ENCODE data around the gene ZNF281.

DNA sequence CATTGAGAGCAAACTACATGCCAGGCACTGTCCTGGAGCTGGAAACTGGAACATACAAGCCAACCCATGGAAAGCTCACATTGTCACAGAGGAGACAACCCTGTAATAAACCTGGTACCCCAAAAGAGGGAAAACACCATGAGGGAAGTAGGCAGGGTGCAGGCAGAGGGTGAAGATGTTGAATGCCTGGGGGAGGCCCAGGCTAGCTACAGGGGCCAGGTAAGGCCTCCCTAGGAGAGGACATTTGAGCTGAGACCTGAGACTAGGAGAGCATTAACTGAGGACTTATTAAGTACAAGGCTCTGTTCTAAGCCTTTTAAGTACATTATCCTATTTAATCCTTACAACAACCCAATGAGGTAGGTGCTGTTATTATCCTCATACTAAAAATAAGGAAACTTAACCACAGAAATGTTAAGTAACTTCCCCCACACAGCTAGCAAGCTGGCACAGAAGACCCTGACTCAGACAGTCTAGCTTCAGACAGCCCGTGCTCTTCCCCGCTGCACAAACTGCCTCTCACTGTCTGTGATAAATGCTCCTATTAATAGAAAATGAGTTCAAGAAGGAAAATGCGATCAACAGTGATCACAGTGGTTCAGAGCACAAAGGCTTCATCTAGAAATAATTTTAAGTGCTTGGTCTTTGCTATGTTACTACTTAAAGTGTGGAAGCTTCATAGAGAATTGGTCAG lies 41.8 kb downstream of the ZNF281 start:
- TF ChIP-seq POLR2A (IDR thresholded peaks at IDR 0.05; ENCODE audit: low read length) (no peak), GATA1 (IDR thresholded peaks at IDR 0.05; ENCODE audit: low read depth, low read length) (no peak)
